ENCODE data around the gene SPAG16. TPM values are rescaled to one million over a fixed set of nuclear protein-coding genes. Genes with fewer than 3 reads are reported as not detected.
"Not testable (repeated sequence)": the region's sequence is repeated elsewhere in the genome, so short reads cannot be mapped to it uniquely, and the experiment has no call there.

Gene SPAG16
- total and polyA plus RNA-seq, 2 donors (not counting 1 experiment from before 2014, with no cell fraction given) = 24.1 to 36.8 TPM

DNA sequence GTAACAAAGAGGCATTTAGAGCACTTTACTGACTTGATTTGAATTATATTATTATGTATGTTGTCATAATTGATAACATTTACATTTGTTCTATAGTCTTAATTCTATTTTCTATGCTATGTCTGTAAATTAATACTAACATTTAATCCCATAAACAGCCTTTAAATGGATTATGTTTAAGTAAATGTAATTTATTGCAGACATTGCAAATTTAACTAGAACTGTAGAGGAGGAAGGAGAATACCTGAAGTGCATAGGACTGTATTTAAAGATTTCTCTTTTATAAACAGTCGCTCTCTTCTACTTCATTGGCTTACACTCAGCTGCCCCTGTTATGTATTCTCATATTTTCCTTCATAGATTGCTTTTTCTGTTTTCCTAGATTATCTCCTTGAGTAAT lies 92.4 kb downstream of the SPAG16 start:
- TF ChIP-seq EZH2 (IDR thresholded peaks at IDR 0.05; ENCODE audit: low read length, missing control alignments) = no peak
- TF ChIP-seq, protein P1, sequence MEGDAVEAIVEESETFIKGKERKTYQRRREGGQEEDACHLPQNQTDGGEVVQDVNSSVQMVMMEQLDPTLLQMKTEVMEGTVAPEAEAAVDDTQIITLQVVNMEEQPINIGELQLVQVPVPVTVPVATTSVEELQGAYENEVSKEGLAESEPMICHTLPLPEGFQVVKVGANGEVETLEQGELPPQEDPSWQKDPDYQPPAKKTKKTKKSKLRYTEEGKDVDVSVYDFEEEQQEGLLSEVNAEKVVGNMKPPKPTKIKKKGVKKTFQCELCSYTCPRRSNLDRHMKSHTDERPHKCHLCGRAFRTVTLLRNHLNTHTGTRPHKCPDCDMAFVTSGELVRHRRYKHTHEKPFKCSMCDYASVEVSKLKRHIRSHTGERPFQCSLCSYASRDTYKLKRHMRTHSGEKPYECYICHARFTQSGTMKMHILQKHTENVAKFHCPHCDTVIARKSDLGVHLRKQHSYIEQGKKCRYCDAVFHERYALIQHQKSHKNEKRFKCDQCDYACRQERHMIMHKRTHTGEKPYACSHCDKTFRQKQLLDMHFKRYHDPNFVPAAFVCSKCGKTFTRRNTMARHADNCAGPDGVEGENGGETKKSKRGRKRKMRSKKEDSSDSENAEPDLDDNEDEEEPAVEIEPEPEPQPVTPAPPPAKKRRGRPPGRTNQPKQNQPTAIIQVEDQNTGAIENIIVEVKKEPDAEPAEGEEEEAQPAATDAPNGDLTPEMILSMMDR (conservative IDR thresholded peaks at IDR 0.05 in 1 of 2, IDR thresholded peaks at IDR 0.05 in 1 of 2; ENCODE audit: low read depth in 1 of 2, low read length in 2 of 2) = no peak
- Histone ChIP-seq H3K9me3 (ENCODE audit: control insufficient read depth, insufficient read depth, low read depth, low read length) (no peaks in the 10 kb centered on the region), H3K4me1 (ENCODE audit: control insufficient read depth, extremely low read depth, insufficient read depth, low read length) (no peaks in the 10 kb centered on the region), H3K9ac (ENCODE audit: insufficient read depth, low read length) (no peak overlapping the region), H3K4me2 (ENCODE audit: extremely low read depth, insufficient read depth, low read length) (no peak overlapping the region), H4K20me1 (ENCODE audit: control insufficient read depth, extremely low read depth, insufficient read depth, low read length) (no peaks in the 10 kb centered on the region), H3K27ac (ENCODE audit: insufficient read depth, low read length) (no peak overlapping the region), H3K79me2 (ENCODE audit: control insufficient read depth, insufficient read depth, low read length) (no peaks in the 10 kb centered on the region), H3K27me3 (ENCODE audit: control insufficient read depth, insufficient read depth, low read length) (no peaks in the 10 kb centered on the region), H2AFZ (ENCODE audit: low read length) (no peak overlapping the region), H3K4me3 (replicated peaks in 1 of 4; ENCODE audit: control extremely low read depth in 1 of 4, insufficient read depth in 1 of 4, low read depth in 3 of 4, low read length in 4 of 4) (no peak overlapping the region), H3K36me3 (ENCODE audit: control insufficient read depth, insufficient read depth, low read length) (no peaks in the 10 kb centered on the region)
- no peak for DNase-seq (ENCODE audit: low read depth in 2 of 2)

DNA sequence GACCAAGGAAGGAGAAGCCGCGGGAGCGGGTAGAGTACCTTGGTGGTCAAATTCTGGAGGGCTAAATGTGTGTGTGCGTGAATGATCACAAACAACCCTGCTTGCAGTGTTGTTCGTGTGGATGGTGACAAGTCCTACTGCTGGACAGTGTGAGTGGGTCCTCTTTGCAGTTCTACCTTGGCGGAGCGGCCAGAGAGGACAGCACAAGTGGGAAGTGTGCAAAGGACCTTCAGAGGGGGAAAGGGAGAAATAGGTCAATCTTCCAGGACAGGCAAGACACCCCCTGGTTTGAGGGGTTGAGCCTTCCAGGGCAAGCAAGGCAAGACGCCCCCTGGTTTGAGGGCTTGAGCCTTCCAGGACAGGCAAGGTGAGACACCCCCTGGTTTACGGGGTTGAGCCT lies 122.8 kb downstream of the SPAG16 start:
- H3K9me3 ChIP-seq (ENCODE audit: control insufficient read depth, insufficient read depth, low read depth, low read length); DNase-seq (ENCODE audit: low read depth in 2 of 2); H3K4me3 ChIP-seq (replicated peaks in 1 of 4; ENCODE audit: control extremely low read depth in 1 of 4, insufficient read depth in 1 of 4, low read depth in 3 of 4, low read length in 4 of 4); H3K4me1 ChIP-seq (ENCODE audit: control insufficient read depth, extremely low read depth, insufficient read depth, low read length); H3K27me3 ChIP-seq (ENCODE audit: control insufficient read depth, insufficient read depth, low read length); H3K27ac ChIP-seq (ENCODE audit: insufficient read depth, low read length); H3K4me2 ChIP-seq (ENCODE audit: extremely low read depth, insufficient read depth, low read length); H3K79me2 ChIP-seq (ENCODE audit: control insufficient read depth, insufficient read depth, low read length); H3K36me3 ChIP-seq (ENCODE audit: control insufficient read depth, insufficient read depth, low read length); H2AFZ ChIP-seq (ENCODE audit: low read length); H4K20me1 ChIP-seq (ENCODE audit: control insufficient read depth, extremely low read depth, insufficient read depth, low read length); H3K9ac ChIP-seq (ENCODE audit: insufficient read depth, low read length): not testable (repeated sequence)

DNA sequence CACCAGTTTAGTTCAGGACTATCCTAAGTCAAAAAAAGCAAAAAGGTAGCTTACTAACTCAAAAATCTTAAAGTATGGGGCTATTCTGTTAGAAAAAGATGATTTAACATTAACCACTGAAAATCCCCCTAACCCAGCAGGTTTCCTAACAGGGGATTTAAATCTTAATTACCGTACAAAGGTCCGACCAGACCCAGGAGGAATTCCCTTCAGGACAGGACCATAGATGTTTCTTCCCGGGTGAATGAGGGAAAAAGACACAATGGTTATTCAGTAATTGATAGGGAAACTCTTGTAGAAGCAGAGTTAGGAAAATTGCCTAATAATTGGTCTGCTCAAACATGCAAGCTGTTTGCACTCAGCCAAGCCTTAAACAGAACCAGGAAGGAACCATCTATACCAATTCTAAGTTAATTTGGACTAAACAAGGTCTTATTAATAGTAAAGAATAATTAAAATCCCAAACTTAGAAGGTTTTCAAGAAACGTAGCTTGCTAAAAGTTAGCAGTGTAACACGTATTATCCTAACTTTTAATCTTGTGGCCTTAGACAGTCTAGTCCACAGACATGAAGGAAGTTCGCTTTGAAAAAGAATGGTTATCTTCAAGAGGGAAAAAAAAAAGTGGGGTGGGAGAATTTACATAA lies 124.3 kb downstream of the SPAG16 start:
- not testable (repeated sequence) for H3K4me2 ChIP-seq (ENCODE audit: extremely low read depth, insufficient read depth, low read length); H3K36me3 ChIP-seq (ENCODE audit: control insufficient read depth, insufficient read depth, low read length); H3K4me3 ChIP-seq (replicated peaks in 1 of 4; ENCODE audit: control extremely low read depth in 1 of 4, insufficient read depth in 1 of 4, low read depth in 3 of 4, low read length in 4 of 4); H2AFZ ChIP-seq (ENCODE audit: low read length); DNase-seq (ENCODE audit: low read depth in 2 of 2); H3K79me2 ChIP-seq (ENCODE audit: control insufficient read depth, insufficient read depth, low read length); H3K9ac ChIP-seq (ENCODE audit: insufficient read depth, low read length); H3K27me3 ChIP-seq (ENCODE audit: control insufficient read depth, insufficient read depth, low read length); H3K9me3 ChIP-seq (ENCODE audit: control insufficient read depth, insufficient read depth, low read depth, low read length); H4K20me1 ChIP-seq (ENCODE audit: control insufficient read depth, extremely low read depth, insufficient read depth, low read length); H3K4me1 ChIP-seq (ENCODE audit: control insufficient read depth, extremely low read depth, insufficient read depth, low read length); H3K27ac ChIP-seq (ENCODE audit: insufficient read depth, low read length)

DNA sequence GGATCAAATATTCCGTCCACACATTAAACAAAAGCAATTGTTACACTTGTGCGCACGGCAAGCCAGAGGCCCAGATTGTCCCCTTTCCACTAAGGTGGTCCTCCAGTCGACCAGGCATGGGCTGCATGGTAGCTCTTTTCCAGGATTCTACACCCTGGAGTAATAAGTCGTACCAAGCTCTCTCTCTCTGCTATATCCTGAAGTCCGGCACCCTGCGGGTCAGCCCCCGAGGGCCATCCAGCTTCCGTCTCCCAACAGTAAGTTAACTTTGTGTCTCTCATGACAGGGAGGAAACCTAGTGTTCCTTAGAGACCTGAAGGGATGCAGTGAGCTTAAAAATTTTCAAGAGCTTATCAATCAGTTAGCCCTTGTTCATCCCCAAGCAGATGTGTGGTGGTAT lies 126.4 kb downstream of the SPAG16 start:
- not testable (repeated sequence) for H3K4me2 ChIP-seq (ENCODE audit: extremely low read depth, insufficient read depth, low read length); DNase-seq (ENCODE audit: low read depth in 2 of 2); H3K79me2 ChIP-seq (ENCODE audit: control insufficient read depth, insufficient read depth, low read length)

More for the DNA sequence above, 126.4 kb downstream of the SPAG16 start:
- H3K27ac ChIP-seq (ENCODE audit: insufficient read depth, low read length); H3K9ac ChIP-seq (ENCODE audit: insufficient read depth, low read length); H3K4me3 ChIP-seq (replicated peaks in 1 of 4; ENCODE audit: control extremely low read depth in 1 of 4, insufficient read depth in 1 of 4, low read depth in 3 of 4, low read length in 4 of 4); H3K27me3 ChIP-seq (ENCODE audit: control insufficient read depth, insufficient read depth, low read length); H3K9me3 ChIP-seq (ENCODE audit: control insufficient read depth, insufficient read depth, low read depth, low read length); H4K20me1 ChIP-seq (ENCODE audit: control insufficient read depth, extremely low read depth, insufficient read depth, low read length); H2AFZ ChIP-seq (ENCODE audit: low read length); H3K36me3 ChIP-seq (ENCODE audit: control insufficient read depth, insufficient read depth, low read length); H3K4me1 ChIP-seq (ENCODE audit: control insufficient read depth, extremely low read depth, insufficient read depth, low read length): not testable (repeated sequence)

All from fibroblast of lung (primary cell).